Liver (tissue), 9 donors: ENCODE results near the gene KIRREL3. TPM values are rescaled to one million over a fixed set of nuclear protein-coding genes. Genes with fewer than 3 reads are reported as not detected.

ENCODE experiments used
- DNase-seq: peaks from one replicate; pipeline ENCODE4 v3.0.0-alpha.2; 2017; ENCODE audit warnings: low spot score
- H3K27ac ChIP-seq, 2 donors: one replicate each; pipeline ENCODE4 v1.7.0; 2013; ENCODE audit warnings: inconsistent platforms in 2 of 2, low read length in 2 of 2, control low read depth in 1 of 2, low read depth in 1 of 2, mild to moderate bottlenecking in 1 of 2
- H3K27me3 ChIP-seq, 4 donors: one replicate each; pipeline versions ENCODE4 v1.6.1 to v1.7.0; 2013; ENCODE audit warnings: low read length in 3 of 4, inconsistent platforms in 1 of 4, mild to moderate bottlenecking in 1 of 4, moderate library complexity in 1 of 4; ENCODE audit not compliant: control insufficient read depth in 4 of 4, insufficient read depth in 4 of 4
- H3K36me3 ChIP-seq, 4 donors: one replicate each; pipeline versions ENCODE4 v1.6.1 to v1.7.0; 2013; ENCODE audit warnings: low read length in 3 of 4, mild to moderate bottlenecking in 3 of 4, low read depth in 1 of 4, moderate library complexity in 1 of 4; ENCODE audit not compliant: control insufficient read depth in 4 of 4, insufficient read depth in 3 of 4
- H3K4me1 ChIP-seq, 4 donors: one replicate each; pipeline versions ENCODE4 v1.6.1 to v1.7.0; 2013; ENCODE audit warnings: low read length in 3 of 4, mild to moderate bottlenecking in 3 of 4, moderate library complexity in 1 of 4; ENCODE audit not compliant: control insufficient read depth in 4 of 4, insufficient read depth in 4 of 4
- H3K4me3 ChIP-seq, 3 donors: one replicate each; pipeline versions ENCODE4 v1.6.1 to v1.7.0; 2013; ENCODE audit warnings: low read length in 3 of 3, control low read depth in 1 of 3, low read depth in 1 of 3, mild to moderate bottlenecking in 1 of 3
- H3K9ac ChIP-seq, 2 donors: one replicate each; pipeline ENCODE4 v1.7.0; 2013; ENCODE audit warnings: low read length in 2 of 2, mild to moderate bottlenecking in 2 of 2, moderate library complexity in 2 of 2, control low read depth in 1 of 2, low read depth in 1 of 2
- H3K9me3 ChIP-seq, 4 donors: one replicate each; pipeline versions ENCODE4 v1.6.1 to v1.7.0; 2013; ENCODE audit warnings: low read length in 3 of 4; ENCODE audit not compliant: control insufficient read depth in 4 of 4
- ATF3 ChIP-seq: IDR thresholded peaks from 2 replicates; pipeline ENCODE4 v1.6.1; 2016; ENCODE audit warnings: antibody characterized with exemption
- CTCF ChIP-seq: fragments of 150-350 bp; IDR thresholded peaks from 2 replicates; pipeline ENCODE4 v1.5.1; 2017; ENCODE audit warnings: improper control_type of control experiment, low read depth, low read length; ENCODE audit not compliant: missing input control
- EGR1 ChIP-seq, 2 donors: IDR thresholded peaks; 2 replicates each; pipeline ENCODE4 v1.6.1; 2016 to 2018; ENCODE audit warnings: antibody characterized with exemption in 2 of 2, low read depth in 2 of 2
- FOXA1 ChIP-seq: IDR thresholded peaks from 2 replicates; pipeline ENCODE4 v1.6.1; 2016; ENCODE audit warnings: antibody characterized with exemption
- FOXA2 ChIP-seq: IDR thresholded peaks from 2 replicates; pipeline ENCODE4 v1.6.1; 2016; ENCODE audit warnings: antibody characterized with exemption
- GABPA ChIP-seq, 2 donors: IDR thresholded peaks in 1 of 2; conservative IDR thresholded peaks in 1 of 2; 2 replicates each; pipeline ENCODE4 v1.6.1; 2016; ENCODE audit warnings: antibody characterized with exemption in 2 of 2, mild to moderate bottlenecking in 1 of 2, moderate library complexity in 1 of 2
- HNF4A ChIP-seq, 2 donors: conservative IDR thresholded peaks; 2 replicates each; pipeline ENCODE4 v1.6.1; 2016; ENCODE audit warnings: antibody characterized with exemption in 2 of 2, mild to moderate bottlenecking in 2 of 2
- HNF4G ChIP-seq: IDR thresholded peaks from 2 replicates; pipeline ENCODE4 v1.6.1; 2016; ENCODE audit warnings: antibody characterized with exemption
- JUND ChIP-seq, 2 donors: IDR thresholded peaks; 2 replicates each; pipeline ENCODE4 v1.6.1; 2016; ENCODE audit warnings: antibody characterized with exemption in 2 of 2
- NR2F2 ChIP-seq: IDR thresholded peaks from 2 replicates; pipeline ENCODE4 v1.6.1; 2016; ENCODE audit warnings: antibody characterized with exemption
- RAD21 ChIP-seq, 2 donors: IDR thresholded peaks; 2 replicates each; pipeline ENCODE4 v1.6.1; 2016; ENCODE audit warnings: antibody characterized with exemption in 2 of 2, mild to moderate bottlenecking in 2 of 2
- RXRA ChIP-seq, 2 donors: IDR thresholded peaks; 2 replicates each; pipeline ENCODE4 v1.6.1; 2017 to 2018; ENCODE audit warnings: antibody characterized with exemption in 2 of 2, mild to moderate bottlenecking in 1 of 2
- SP1 ChIP-seq: IDR thresholded peaks from 2 replicates; pipeline ENCODE4 v1.6.1; 2018; ENCODE audit warnings: antibody characterized with exemption, mild to moderate bottlenecking
- TAF1 ChIP-seq: conservative IDR thresholded peaks from 2 replicates; pipeline ENCODE4 v1.6.1; 2016; ENCODE audit warnings: antibody characterized with exemption, mild to moderate bottlenecking
- YY1 ChIP-seq: IDR thresholded peaks from 2 replicates; pipeline ENCODE4 v1.6.1; 2016; ENCODE audit warnings: antibody characterized with exemption, mild to moderate bottlenecking
- ZBTB33 ChIP-seq: IDR thresholded peaks from 2 replicates; pipeline ENCODE4 v1.6.1; 2016; ENCODE audit warnings: antibody characterized with exemption
- WGBS: extraction: QIAGEN DNeasy Blood & Tissue Kit; methylation state at CpG from one replicate; pipeline ENCODE4 v1.1.7; 2013; 5-methylcytosine and 5-hydroxymethylcytosine counted together
- polyA plus RNA-seq, 2 donors: library from polyadenylated mRNA; stranded (reverse) in 1 of 2; unstranded in 1 of 2; fragments of 200-250 nt in 1 of 2; fragments of >200 nt in 1 of 2; fragmentation: Nextera tagmentation in 1 of 2; extraction: Ambion mirVana in 1 of 2; gene quantifications; one replicate each; pipeline versions ENCODE4 v1.2.1 to v1.2.3, GENCODE V29; 2013 to 2015
- total RNA-seq, 2 donors: library from RNA; depleted of rRNA; stranded (reverse); fragments of >200 nt; gene quantifications; one replicate each; pipeline ENCODE4 v1.2.3, GENCODE V29; 2014
- donor health status: healthy.
- donor health status: healthy.
- donor health status: healthy.
- donor health status: healthy.
- donor health status: healthy.

The KIRREL3 gene
- total and polyA plus RNA-seq, 4 donors, result 0.03 to 0.29 (median 0.08) TPM; not detected in 1

DNA sequence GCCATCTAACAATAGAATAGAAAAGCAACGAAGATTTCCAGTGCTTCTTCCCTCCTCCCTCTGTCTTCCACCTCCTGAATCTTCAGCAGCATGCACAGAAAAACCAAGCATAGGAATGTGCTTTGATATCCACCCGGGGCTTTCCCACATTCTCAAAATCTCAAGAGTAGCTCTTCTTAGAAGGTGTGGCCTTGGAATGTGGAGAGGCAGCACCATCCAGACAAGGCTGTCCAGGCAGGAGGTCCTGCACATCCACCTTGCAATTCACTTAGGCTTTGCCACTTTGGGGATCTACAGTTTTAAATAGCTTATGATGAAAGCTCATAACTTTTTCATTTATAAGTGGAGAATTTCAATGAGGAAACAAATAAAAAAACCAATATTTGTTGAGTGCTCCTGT, 72.9 kb downstream of the KIRREL3 start:
- no peaks in the 10 kb centered on the region for H3K4me1 ChIP-seq
- H3K4me3 ChIP-seq, result no peak overlapping the region
- no peak for DNase-seq
- H3K27me3 ChIP-seq, result peaks cover 0 to 4% (median 0%) of the 10 kb centered on the region in 4 donors
- H3K36me3 ChIP-seq, result no peaks in the 10 kb centered on the region
- H3K9ac ChIP-seq, result no peak overlapping the region
- TF ChIP-seq FOXA1 (no peak), RXRA (IDR thresholded peaks at IDR 0.05) (no peak), GABPA (IDR thresholded peaks at IDR 0.05 in 1 of 2, conservative IDR thresholded peaks at IDR 0.05 in 1 of 2) (no peak), TAF1 (no peak), RAD21 (IDR thresholded peaks at IDR 0.05) (no peak), HNF4A (conservative IDR thresholded peaks at IDR 0.05) (no peak), HNF4G (no peak), ZBTB33 (no peak)
- no peaks in the 10 kb centered on the region for H3K9me3 ChIP-seq
- WGBS, result 63% methylated on average over 2 of the region's 2 CpGs
- no peak overlapping the region for H3K27ac ChIP-seq

- DNase-seq, result no peak
- TF ChIP-seq SP1 (no peak), RAD21 (IDR thresholded peaks at IDR 0.05) (no peak), FOXA2 (no peak), EGR1 (IDR thresholded peaks at IDR 0.05; ENCODE audit: low read depth in 2 of 2) (no peak), HNF4G (no peak), JUND (IDR thresholded peaks at IDR 0.05) (no peak), NR2F2 (no peak), CTCF (no peak), HNF4A (conservative IDR thresholded peaks at IDR 0.05) (no peak)
- H3K36me3 ChIP-seq, result no peaks in the 10 kb centered on the region
- H3K27me3 ChIP-seq, result peaks cover 0 to 4% (median 0%) of the 10 kb centered on the region in 4 donors
- 61% methylated on average over 9 of the region's 9 CpGs for WGBS
- H3K9ac ChIP-seq, result no peak overlapping the region
- no peaks in the 10 kb centered on the region for H3K9me3 ChIP-seq
- H3K4me1 ChIP-seq, result no peaks in the 10 kb centered on the region
- no peak overlapping the region for H3K4me3 ChIP-seq
- H3K27ac ChIP-seq, result no peak overlapping the region
Observed at GRCh38 chr11:126926376-126926791, 74.2 kb downstream of the KIRREL3 start.

GRCh38 chr11:126925321-126926093, 75.1 kb downstream of the KIRREL3 start:
- no peaks in the 10 kb centered on the region for H3K27me3 ChIP-seq
- TF ChIP-seq NR2F2 (no peak), ATF3 (no peak), RAD21 (IDR thresholded peaks at IDR 0.05) (no peak), JUND (IDR thresholded peaks at IDR 0.05) (no peak), TAF1 (no peak), ZBTB33 (no peak), SP1 (no peak), FOXA1 (no peak), FOXA2 (no peak), YY1 (no peak), HNF4A (conservative IDR thresholded peaks at IDR 0.05) (no peak), RXRA (IDR thresholded peaks at IDR 0.05) (no peak)
- H3K27ac ChIP-seq, result no peak overlapping the region
- 75% methylated on average over 11 of the region's 11 CpGs for WGBS
- H3K36me3 ChIP-seq, result no peaks in the 10 kb centered on the region
- no peak overlapping the region for H3K4me3 ChIP-seq
- DNase-seq, result no peak
- H3K9me3 ChIP-seq, result no peaks in the 10 kb centered on the region
- H3K4me1 ChIP-seq, result no peaks in the 10 kb centered on the region
- no peak overlapping the region for H3K9ac ChIP-seq
